Suprapubic skin (tissue), 4 donors: ENCODE data around the gene JSRP1. TPM values are rescaled to one million over a fixed set of nuclear protein-coding genes. Genes with fewer than 3 reads are reported as not detected.
A peak's percentile ranks its signal among the peaks of the same experiment; 100 is the strongest.

Experiments used
- DNase-seq, 2 donors: peaks; one replicate each; pipeline ENCODE4 v3.0.0-alpha.2; 2019; ENCODE audit warnings: low spot score in 2 of 2
- H3K27ac ChIP-seq: fragments of 200-600 bp; sonication (generic); one replicate; pipeline ENCODE4 v1.5.1; 2019
- H3K27me3 ChIP-seq: fragments of 200-600 bp; sonication (generic); one replicate; pipeline ENCODE4 v1.5.1; 2019
- H3K36me3 ChIP-seq: fragments of 200-600 bp; sonication (generic); one replicate; pipeline ENCODE4 v1.5.1; 2019
- H3K4me1 ChIP-seq: fragments of 200-600 bp; sonication (generic); one replicate; pipeline ENCODE4 v1.5.1; 2019
- H3K4me3 ChIP-seq: fragments of 200-600 bp; sonication (generic); one replicate; pipeline ENCODE4 v1.5.1; 2019; ENCODE audit warnings: mild to moderate bottlenecking
- H3K9me3 ChIP-seq: fragments of 200-600 bp; sonication (generic); one replicate; pipeline ENCODE4 v1.5.1; 2019
- CTCF ChIP-seq, 2 donors: fragments of 200-600 bp in 1 of 2; fragments of 450-650 bp in 1 of 2; sonication (generic) in 1 of 2; IDR thresholded peaks; one replicate each; pipeline ENCODE4 v1.5.1; 2016 to 2019; ENCODE audit warnings: antibody characterized with exemption in 2 of 2, mild to moderate bottlenecking in 1 of 2, moderate library complexity in 1 of 2
- EP300 ChIP-seq: sonication (generic); formaldehyde crosslinking; IDR thresholded peaks from one replicate; pipeline ENCODE4 v1.6.1; 2017; ENCODE audit warnings: antibody characterized with exemption
- POLR2A ChIP-seq, 2 donors: fragments of 450-650 bp; IDR thresholded peaks; one replicate each; pipeline ENCODE4 v1.6.1; 2017; ENCODE audit warnings: antibody characterized with exemption in 2 of 2, mild to moderate bottlenecking in 2 of 2, moderate library complexity in 2 of 2
- POLR2AphosphoS5 ChIP-seq, 3 donors: sonication (generic); formaldehyde crosslinking; IDR thresholded peaks; one replicate each; pipeline ENCODE4 v1.6.1; 2017; ENCODE audit warnings: antibody characterized with exemption in 3 of 3
- WGBS: methylation state at CpG from one replicate; pipeline ENCODE4 v1.1.5; 2018; 5-methylcytosine and 5-hydroxymethylcytosine counted together
- total RNA-seq, 4 donors: library from RNA; depleted of rRNA; stranded (reverse); fragments of >200 nt; gene quantifications; one replicate each; pipeline ENCODE4 v1.1.0, GENCODE V29; 2016

JSRP1 gene
- total RNA-seq, 4 donors from 2014 or later: not detected

- Histone ChIP-seq H3K27me3 (no peaks in the 10 kb centered on the region), H3K4me1 (peaks cover 72% of the 10 kb centered on the region), H3K27ac (peak overlapping the region; percentile 34), H3K36me3 (peaks cover 55% of the 10 kb centered on the region), H3K4me3 (no peak overlapping the region), H3K9me3 (no peaks in the 10 kb centered on the region)
- WGBS: 62% methylated on average over 8 of the region's 21 CpGs
- DNase-seq: no peak
- TF ChIP-seq EP300: no peak
- no peak for TF ChIP-seq POLR2A (IDR thresholded peaks at IDR 0.05)
- TF ChIP-seq POLR2AphosphoS5 (IDR thresholded peaks at IDR 0.05): no peak
- TF ChIP-seq CTCF (IDR thresholded peaks at IDR 0.05): no peak
These were observed 24.5 kb downstream of the JSRP1 start for GRCh38 chr19:2231621-2232221.

GRCh38 chr19:2230807-2231533, 25.2 kb downstream of the JSRP1 start:
- TF ChIP-seq EP300 (no peak), POLR2AphosphoS5 (IDR thresholded peaks at IDR 0.05) (no peak), POLR2A (IDR thresholded peaks at IDR 0.05) (no peak), CTCF (IDR thresholded peaks at IDR 0.05) (no peak)
- no peaks in the 10 kb centered on the region for H3K9me3 ChIP-seq
- 55% methylated on average over 3 of the region's 12 CpGs for WGBS
- H3K36me3 ChIP-seq: peaks cover 62% of the 10 kb centered on the region
- no peaks in the 10 kb centered on the region for H3K27me3 ChIP-seq
- H3K4me1 ChIP-seq: peaks cover 72% of the 10 kb centered on the region
- H3K27ac ChIP-seq: peak overlapping the region; percentile 34
- H3K4me3 ChIP-seq: no peak overlapping the region
- no peak for DNase-seq

GRCh38 chr19:2230033-2230531, 26.1 kb downstream of the JSRP1 start:
- Histone ChIP-seq H3K36me3 (peaks cover 71% of the 10 kb centered on the region), H3K4me1 (peaks cover 66% of the 10 kb centered on the region), H3K4me3 (no peak overlapping the region), H3K9me3 (no peaks in the 10 kb centered on the region), H3K27me3 (no peaks in the 10 kb centered on the region), H3K27ac (peak overlapping the region; percentile 46)
- DNase-seq: no peak
- TF ChIP-seq POLR2A (IDR thresholded peaks at IDR 0.05) (no peak), EP300 (no peak), POLR2AphosphoS5 (IDR thresholded peaks at IDR 0.05) (no peak), CTCF (IDR thresholded peaks at IDR 0.05) (no peak)
- WGBS: 71% methylated on average over 43 of the region's 43 CpGs

GRCh38 chr19:2229103-2230032, 26.8 kb downstream of the JSRP1 start:
- no peak overlapping the region for H3K27ac ChIP-seq
- no peaks in the 10 kb centered on the region for H3K9me3 ChIP-seq
- TF ChIP-seq EP300: no peak
- no peak for TF ChIP-seq POLR2A (IDR thresholded peaks at IDR 0.05)
- no peak for TF ChIP-seq CTCF (IDR thresholded peaks at IDR 0.05)
- TF ChIP-seq POLR2AphosphoS5 (IDR thresholded peaks at IDR 0.05): no peak
- peaks cover 77% of the 10 kb centered on the region for H3K36me3 ChIP-seq
- H3K27me3 ChIP-seq: no peaks in the 10 kb centered on the region
- peaks cover 58% of the 10 kb centered on the region for H3K4me1 ChIP-seq
- no peak for DNase-seq
- WGBS: 82% methylated on average over 33 of the region's 45 CpGs
- no peak overlapping the region for H3K4me3 ChIP-seq
